Urinary bladder (tissue), 4 donors: ENCODE results near the gene GATD1. TPM values are rescaled to one million over a fixed set of nuclear protein-coding genes. Genes with fewer than 3 reads are reported as not detected.

Source experiments
- DNase-seq: peaks from one replicate; pipeline ENCODE4 v3.0.0-alpha.2; 2015; ENCODE audit errors: extremely low spot score
- H3K27ac ChIP-seq: one replicate; pipeline ENCODE4 v1.5.1; 2013; ENCODE audit warnings: low read depth, mild to moderate bottlenecking, moderate library complexity
- H3K36me3 ChIP-seq: one replicate; pipeline ENCODE4 v1.6.1; 2013; ENCODE audit warnings: mild to moderate bottlenecking, moderate library complexity; ENCODE audit not compliant: insufficient read depth
- H3K4me1 ChIP-seq: one replicate; pipeline ENCODE4 v1.6.1; 2013; ENCODE audit warnings: mild to moderate bottlenecking, moderate library complexity; ENCODE audit not compliant: insufficient read depth
- H3K4me3 ChIP-seq: one replicate; pipeline ENCODE4 v1.5.1; 2013; ENCODE audit warnings: low read depth, low read length
- WGBS: extraction: QIAGEN DNeasy Blood & Tissue Kit; methylation state at CpG from one replicate; pipeline ENCODE4 v1.1.7; 2013; 5-methylcytosine and 5-hydroxymethylcytosine counted together
- polyA plus RNA-seq: library from polyadenylated mRNA; stranded (reverse); fragments of 200-250 nt; gene quantifications from one replicate; pipeline ENCODE4 v1.2.3, GENCODE V29; 2013
- total RNA-seq: library from RNA; depleted of rRNA; stranded (reverse); fragments of >200 nt; gene quantifications from one replicate; pipeline ENCODE4 v1.2.3, GENCODE V29; 2014
- donor health status: healthy with polysubstance abuse.
- donor health status: healthy.

Gene GATD1
- total and polyA plus RNA-seq, 2 donors = 26.4 to 43.3 TPM

DNA sequence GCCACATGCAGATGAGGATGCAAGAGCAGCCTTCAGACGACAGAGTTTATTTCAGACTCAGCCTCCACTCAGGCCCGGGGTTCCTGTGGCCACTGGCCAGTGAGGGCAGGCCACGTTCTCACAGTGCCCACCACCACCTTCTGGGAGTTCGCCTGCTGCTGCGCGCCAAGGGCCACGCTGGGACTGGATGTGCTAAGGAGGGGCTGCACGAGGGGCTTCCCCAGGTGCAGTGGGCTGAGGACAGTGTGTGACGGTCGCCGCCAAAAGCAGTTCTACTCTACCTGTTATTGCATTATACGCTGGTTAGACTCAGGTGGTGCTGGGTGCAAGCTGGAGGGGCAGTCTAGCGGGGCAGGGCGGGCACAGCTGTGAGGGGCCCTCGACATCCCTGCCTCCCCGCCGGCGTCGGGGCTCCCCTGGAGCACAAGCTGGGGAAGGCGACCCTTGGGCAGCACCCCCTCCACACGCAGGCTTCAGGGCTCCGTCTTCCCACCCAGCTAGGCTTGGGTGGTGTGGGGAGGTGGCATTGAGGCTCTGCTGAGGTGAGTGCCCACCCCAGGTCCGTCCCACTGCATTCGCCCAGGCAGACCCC, 9.9 kb upstream of the GATD1 start:
- Histone ChIP-seq H3K4me1 (no peaks in the 10 kb centered on the region), H3K36me3 (no peaks in the 10 kb centered on the region), H3K4me3 (no peak overlapping the region), H3K27ac (no peak overlapping the region)
- DNase-seq = no peak
- 87% methylated on average over 24 of the region's 24 CpGs for WGBS

DNA sequence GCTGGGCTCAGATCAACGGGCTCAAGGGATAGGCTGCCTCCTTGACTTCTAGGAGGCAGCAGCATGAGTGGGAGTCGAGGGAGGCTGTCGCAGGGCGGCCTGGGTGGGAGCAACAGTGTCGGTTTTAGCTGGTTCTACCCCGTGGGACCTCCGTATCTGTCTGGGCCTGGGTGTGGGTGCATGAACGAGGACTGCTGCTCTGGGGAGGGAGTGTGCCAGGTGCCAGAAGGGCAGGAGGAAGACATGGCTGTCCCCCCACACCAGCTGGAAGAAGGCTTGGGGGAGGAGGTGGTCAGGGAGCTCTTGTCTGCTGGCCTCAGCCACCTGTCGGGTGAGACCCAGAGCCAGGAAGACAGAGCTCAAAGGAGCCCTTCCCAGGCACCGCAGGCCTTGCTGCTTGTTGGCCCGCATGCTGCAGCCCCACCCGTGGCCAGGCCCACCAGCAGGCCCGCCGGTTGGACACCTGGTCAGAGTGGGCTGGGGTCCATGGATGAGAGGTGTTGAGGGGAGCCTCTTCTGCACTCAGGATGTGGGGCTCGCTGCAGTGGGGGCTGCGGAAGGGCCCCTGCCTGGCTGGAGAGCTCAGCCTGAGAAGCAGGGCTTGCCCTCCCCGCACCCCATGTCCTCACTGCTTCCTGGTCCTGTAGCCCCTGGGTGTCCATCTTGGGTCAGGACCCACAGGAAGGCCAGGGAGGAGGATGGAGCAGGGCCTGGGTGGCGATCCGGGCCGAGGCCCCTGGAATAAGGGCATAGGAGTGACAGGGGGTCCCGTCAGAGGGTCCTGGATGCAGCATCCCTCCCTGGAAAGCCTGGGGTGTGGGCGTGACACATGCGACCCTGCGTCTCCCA, 9.2 kb upstream of the GATD1 start:
- no peaks in the 10 kb centered on the region for H3K4me1 ChIP-seq
- H3K36me3 ChIP-seq = no peaks in the 10 kb centered on the region
- no peak overlapping the region for H3K27ac ChIP-seq
- WGBS = 78% methylated on average over 24 of the region's 24 CpGs
- no peak for DNase-seq
- H3K4me3 ChIP-seq = no peak overlapping the region

DNA sequence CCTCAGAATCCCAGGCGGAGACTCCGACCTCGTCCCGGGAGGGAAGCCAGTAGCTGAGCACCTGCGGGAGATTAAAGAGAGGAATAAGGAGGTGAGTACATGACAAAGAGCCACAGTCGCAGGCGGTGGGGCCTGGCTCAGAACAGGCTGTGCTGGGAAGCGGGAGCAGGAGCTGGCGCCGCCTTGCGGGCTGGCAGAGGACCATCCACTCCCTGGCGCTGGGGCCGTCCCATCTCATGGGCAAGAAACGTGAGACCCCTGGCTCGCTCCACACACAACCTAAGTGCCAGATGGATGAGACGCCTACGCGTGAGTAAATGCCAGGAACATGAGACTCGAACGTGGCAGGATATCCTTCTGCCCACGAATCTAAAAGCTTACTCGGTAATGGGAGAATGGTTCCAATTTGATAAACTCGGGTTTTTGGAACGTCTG, 6.3 kb upstream of the GATD1 start:
- Histone ChIP-seq H3K4me1 (no peaks in the 10 kb centered on the region), H3K4me3 (no peak overlapping the region), H3K36me3 (no peaks in the 10 kb centered on the region), H3K27ac (no peak overlapping the region)
- WGBS = 20% methylated on average over 24 of the region's 24 CpGs
- DNase-seq = no peak

DNA sequence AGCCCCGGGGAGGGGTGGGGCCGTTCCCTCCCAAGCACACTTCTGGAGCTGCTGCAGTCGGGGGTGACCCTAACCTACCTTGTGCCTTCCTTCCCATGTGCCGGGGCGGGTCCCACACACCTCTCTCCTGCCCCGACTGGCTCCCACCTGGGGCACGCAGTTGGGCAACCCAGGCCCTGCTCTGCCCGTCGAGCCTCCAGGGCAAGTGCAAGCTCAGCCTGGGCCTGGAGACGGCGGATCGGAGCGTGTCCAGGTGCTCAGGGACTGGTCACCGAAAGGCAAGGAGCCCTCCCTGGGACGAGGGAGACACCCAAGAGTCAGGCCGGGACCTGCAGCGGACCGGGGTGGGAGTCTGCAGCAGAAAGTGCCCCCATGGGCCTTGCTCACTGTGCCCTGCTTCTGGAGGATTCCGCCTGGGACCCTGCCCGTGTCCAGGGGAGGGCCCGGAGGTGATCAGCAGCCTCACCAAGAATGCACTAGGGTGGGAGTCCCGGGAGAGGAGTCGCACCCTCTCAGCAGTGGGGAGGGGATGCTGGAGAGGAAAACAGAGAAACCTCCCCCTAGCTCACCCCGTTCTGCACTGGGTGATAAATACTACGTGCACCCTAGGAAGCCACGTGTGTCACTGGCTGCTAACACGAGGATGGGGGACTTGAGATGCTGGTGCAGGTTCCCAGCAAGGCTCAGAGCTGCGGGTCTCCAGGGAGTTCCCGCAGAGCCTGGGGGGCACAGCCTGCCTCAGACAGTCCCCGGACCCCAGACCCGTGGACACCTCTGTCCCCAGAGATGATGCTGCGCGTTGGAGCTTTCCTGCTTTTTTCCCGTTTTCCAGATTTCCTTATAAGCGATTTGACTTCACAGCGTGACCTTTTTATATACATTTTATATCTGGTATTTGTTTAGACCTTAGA, 5.2 kb upstream of the GATD1 start:
- no peak overlapping the region for H3K27ac ChIP-seq

DNA sequence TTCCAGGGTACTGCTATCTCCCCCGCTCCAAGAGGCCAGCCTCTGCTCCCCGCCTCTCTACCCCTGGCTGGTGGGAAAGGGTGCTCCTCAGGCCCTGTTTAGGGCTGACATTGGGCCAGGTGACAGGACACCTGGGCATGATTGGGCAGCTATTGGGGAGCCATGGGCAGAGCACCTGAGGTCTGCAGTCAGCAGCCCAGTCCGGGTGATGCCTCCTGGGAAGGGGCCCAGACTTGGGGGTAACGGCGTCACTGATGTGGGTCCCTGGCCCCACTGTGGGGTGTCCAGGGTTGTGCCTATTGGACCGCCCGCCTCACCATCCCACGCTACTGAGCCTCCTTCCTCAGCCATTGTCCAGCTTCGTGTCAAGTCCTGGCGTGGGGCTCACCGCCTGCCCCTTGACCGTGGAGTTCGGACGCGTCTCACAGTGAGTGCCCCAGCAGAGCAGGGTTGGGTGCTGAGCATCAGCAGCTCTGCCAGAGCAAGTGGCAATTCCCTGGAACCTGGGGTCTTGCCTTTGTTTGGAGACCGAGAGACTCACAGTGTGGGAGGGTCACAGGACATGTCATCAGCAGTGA, 2.8 kb upstream of the GATD1 start:
- no peaks in the 10 kb centered on the region for H3K4me1 ChIP-seq

More for the DNA sequence above, 5.2 kb upstream of the GATD1 start:
- Histone ChIP-seq H3K36me3 (no peaks in the 10 kb centered on the region), H3K4me3 (no peak overlapping the region), H3K4me1 (no peaks in the 10 kb centered on the region)
- no peak for DNase-seq
- WGBS = 74% methylated on average over 36 of the region's 36 CpGs

DNA sequence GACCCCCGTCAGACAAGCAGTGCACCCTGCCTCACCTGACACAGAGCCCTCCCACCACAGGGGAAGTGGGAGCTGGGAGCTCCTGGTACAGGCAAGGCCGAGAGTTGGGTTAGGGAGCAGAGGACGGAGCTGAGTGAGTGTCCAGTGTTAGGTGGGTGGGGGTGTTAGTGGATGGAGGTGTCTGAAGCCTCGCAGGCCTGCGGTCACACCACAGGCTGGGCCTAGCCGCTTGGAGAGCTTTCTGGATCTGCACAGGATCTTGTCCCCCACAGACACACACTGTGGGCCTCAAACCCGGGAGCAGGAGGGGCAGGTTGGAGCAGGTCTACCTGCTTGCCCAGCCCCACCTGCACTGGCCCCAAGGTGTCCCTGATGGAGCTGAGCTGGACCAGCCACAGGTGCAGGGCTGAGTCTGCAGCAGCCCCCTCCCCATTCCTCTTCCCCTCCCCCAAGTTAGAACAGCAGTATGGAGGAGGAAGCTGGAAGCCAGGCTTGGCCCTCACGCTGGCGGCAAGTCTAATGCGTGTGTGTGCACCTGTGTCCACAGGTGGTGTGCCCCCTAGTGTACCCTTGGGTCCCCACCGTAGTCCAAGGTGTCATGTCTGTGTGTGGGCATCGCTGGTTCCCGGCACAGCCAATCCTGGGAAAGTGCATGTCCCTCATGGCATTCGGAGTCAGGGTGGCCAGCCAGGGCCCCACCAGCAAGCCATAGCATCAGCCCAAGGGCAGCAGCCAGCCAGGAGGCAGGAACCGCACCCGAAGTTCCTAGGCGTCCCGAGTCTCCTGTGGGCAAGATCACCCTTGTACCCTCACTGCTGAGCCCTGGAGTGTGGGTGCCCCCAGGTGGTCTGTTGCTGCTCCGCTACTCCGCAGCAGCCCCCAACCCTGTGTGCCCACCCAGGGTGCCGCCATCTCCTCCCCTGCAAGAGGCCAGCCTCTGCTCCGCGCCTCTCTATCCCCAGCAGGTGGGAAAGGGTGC, 2.0 kb upstream of the GATD1 start:
- Histone ChIP-seq H3K36me3 (no peaks in the 10 kb centered on the region), H3K4me1 (no peaks in the 10 kb centered on the region), H3K27ac (no peak overlapping the region), H3K4me3 (no peak overlapping the region)
- 92% methylated on average over 23 of the region's 23 CpGs for WGBS
- no peak for DNase-seq

More for the DNA sequence above, 2.8 kb upstream of the GATD1 start:
- no peak overlapping the region for H3K27ac ChIP-seq
- 94% methylated on average over 16 of the region's 16 CpGs for WGBS
- no peak for DNase-seq
- no peak overlapping the region for H3K4me3 ChIP-seq
- H3K36me3 ChIP-seq = no peaks in the 10 kb centered on the region

DNA sequence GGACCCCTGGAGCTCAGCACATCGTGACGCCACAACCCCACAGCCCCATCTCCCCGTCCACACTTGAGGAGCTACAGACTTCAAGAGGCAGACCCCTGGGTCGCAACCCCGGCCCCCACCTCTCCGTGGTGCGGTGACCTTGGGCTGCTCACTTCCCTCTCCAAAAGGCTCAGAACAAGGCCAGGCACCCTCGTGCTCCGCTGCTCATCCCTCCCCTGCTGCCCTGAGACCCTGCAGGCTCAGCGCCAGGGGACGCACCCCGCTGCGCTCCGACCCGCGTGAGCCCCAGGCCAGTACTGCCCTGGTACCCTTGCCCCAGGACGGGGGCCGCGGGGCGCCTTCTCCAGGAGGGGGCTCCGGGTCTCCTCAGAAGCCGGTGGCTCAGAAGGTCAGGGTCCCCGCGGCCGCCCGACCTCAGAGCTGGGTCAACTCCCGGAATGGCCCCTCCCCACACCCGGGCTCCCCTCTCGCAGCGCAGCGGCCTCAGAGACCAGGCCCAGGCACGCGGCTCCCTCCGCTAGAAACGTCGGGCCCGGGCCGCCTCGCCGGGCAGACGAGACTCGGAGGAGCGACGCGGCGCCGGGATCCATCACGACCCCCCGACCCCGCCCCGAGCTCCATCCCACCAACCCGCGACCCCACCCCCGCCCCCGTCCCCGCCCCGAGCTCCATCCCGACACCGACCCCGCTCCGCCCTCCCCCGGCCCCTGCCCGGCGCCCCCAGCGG, 563 bp downstream of the GATD1 start:
- no peak for DNase-seq
- Histone ChIP-seq H3K4me3 (peak overlapping the region; percentile 85), H3K27ac (no peak overlapping the region)

DNA sequence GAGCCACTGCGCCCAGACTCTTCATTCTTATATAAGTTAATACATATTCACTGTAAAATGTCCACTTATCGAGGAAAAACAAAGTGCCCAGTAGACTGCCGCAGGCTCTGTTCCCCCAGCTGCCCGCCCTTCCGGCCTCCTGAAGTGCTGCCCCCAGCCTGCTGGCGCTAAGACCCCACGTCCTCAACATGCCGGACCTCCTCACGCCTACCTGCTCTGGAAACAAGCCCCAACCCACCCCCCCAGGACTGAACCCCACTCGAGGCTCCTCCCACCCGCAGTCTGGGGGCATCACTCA, 1.1 kb downstream of the GATD1 start:
- Histone ChIP-seq H3K36me3 (no peaks in the 10 kb centered on the region), H3K4me1 (no peaks in the 10 kb centered on the region), H3K27ac (no peak overlapping the region), H3K4me3 (peak overlapping the region; percentile 85)
- no peak for DNase-seq
- 31% methylated on average over 11 of the region's 11 CpGs for WGBS

More for the DNA sequence above, 563 bp downstream of the GATD1 start:
- Histone ChIP-seq H3K4me1 (no peaks in the 10 kb centered on the region), H3K36me3 (no peaks in the 10 kb centered on the region)
- 2% methylated on average over 64 of the region's 65 CpGs for WGBS

DNA sequence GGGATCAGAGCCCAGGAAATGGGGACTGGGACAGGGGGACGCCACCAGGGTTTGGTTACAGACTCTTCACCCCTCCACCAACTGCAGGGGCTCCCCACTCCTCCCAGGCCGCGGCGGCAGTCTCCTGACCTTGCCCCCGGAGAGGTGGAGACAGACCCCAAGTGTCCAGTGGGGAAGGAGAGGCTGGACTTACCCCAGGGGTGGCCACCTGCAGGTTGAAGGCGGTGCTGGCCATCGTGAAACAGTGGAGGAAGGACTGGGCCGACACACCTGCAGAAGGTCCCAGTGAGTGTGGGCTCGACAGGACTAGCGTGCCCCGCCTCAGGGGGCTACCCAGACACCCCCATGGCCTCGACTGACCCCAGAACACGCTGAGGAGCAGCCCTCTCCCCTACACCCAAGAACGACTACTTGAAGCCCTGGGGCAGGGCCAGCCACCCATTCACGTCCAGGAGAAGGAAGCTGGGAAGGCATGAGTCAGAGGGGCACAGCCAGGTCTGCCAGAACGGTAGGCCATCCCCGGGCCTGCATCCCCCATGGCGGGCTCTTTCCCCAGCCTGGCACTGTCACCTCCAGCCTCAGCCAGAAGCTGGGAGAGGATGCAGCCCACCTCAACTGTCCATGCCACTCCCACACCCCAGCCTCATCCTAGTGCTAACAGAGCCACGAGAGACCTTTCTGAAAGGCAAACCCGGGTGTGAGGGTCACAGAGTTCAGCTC, 2.3 kb downstream of the GATD1 start:
- 70% methylated on average over 20 of the region's 20 CpGs for WGBS
- DNase-seq = no peak
- Histone ChIP-seq H3K4me3 (no peak overlapping the region), H3K4me1 (no peaks in the 10 kb centered on the region), H3K36me3 (peaks cover 6% of the 10 kb centered on the region), H3K27ac (no peak overlapping the region)

DNA sequence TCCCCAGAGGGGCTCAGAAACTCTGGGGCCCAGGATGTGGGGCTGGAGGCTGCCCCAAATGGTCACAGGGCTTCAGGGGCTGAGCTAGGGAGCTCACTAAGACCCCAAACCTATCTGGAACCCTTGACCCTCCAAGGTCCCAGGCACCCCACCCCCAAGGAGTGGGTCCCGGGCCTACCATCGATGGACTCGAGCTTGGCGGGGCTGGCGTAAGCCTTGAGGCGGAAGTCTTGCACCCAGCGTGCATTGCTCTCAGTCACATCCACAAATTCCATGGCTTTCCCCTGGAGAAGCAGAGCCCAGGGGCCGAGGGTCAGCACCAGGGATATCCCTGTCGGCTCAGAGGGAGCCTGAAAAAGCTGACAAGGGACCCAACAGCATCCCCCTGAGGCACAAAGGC, 3.5 kb downstream of the GATD1 start:
- no peak overlapping the region for H3K4me3 ChIP-seq
- H3K27ac ChIP-seq = no peak overlapping the region
- DNase-seq = no peak
- H3K4me1 ChIP-seq = no peaks in the 10 kb centered on the region
- H3K36me3 ChIP-seq = peaks cover 8% of the 10 kb centered on the region
- WGBS = 87% methylated on average over 9 of the region's 9 CpGs

DNA sequence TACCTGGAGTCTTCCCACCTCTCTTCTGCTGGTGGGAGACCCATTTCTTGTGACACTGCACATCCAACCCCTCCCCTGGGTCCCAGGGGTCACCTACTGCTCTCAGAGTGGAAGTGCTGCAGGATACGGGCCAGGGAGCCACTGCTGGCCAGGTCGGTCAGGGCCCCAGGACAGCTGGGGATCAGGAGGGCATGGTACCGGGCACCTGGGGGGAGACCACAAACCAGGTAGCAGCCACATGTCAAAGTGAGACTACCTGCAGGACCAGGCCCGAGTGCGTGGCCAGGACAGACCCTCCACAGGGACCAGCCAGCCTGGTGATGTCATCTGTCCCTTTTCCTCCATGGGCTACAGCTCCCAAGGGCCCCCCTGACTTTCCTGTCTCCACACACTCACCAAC, 3.9 kb downstream of the GATD1 start:
- H3K36me3 ChIP-seq = peaks cover 8% of the 10 kb centered on the region
- no peak overlapping the region for H3K27ac ChIP-seq
- no peaks in the 10 kb centered on the region for H3K4me1 ChIP-seq
- H3K4me3 ChIP-seq = no peak overlapping the region
- WGBS = 92% methylated on average over 5 of the region's 5 CpGs
- no peak for DNase-seq
